Measurements from ENCODE around the gene TPST2.

GRCh38 chr22:26588729-26589366 is 1.1 kb downstream of the TPST2 start:
- no peak for TF ChIP-seq CTCF (IDR thresholded peaks at IDR 0.05; ENCODE audit: low read depth, low read length, poor library complexity, severe bottlenecking)
- TF ChIP-seq EZH2phosphoT487 (IDR thresholded peaks at IDR 0.05; ENCODE audit: borderline replicate concordance, low read length), result no peak
